Epithelial cell of esophagus (primary cell): ENCODE data around the gene HPS6.

Source experiments
- DNase-seq: peaks from one replicate; pipeline ENCODE4 v3.0.0; 2010; ENCODE audit warnings: low read depth
- H3K4me3 ChIP-seq: 2 replicates; pipeline ENCODE4 v1.5.1; 2011; ENCODE audit warnings: mild to moderate bottlenecking, low read length, control low read depth
- CTCF ChIP-seq: IDR thresholded peaks from 2 replicates; pipeline ENCODE4 v1.5.1; 2011; ENCODE audit warnings: low read depth, mild to moderate bottlenecking, low read length, control low read depth, inconsistent platforms; ENCODE audit not compliant: insufficient read depth; ENCODE audit errors: missing control alignments

HPS6 gene

GRCh38 chr10:102102421-102102820, 37.3 kb downstream of the HPS6 start:
- H3K4me3 ChIP-seq = no peak overlapping the region
- DNase-seq = no peak
- no peak for TF ChIP-seq CTCF

- no peak for DNase-seq
- no peak overlapping the region for H3K4me3 ChIP-seq
- no peak for TF ChIP-seq CTCF
Observed at GRCh38 chr10:102106998-102107397, 41.8 kb downstream of the HPS6 start.

- no peak for TF ChIP-seq CTCF
- DNase-seq = no peak
- no peak overlapping the region for H3K4me3 ChIP-seq
Observed at GRCh38 chr10:102109166-102110116, 44.3 kb downstream of the HPS6 start.

GRCh38 chr10:102111276-102111675, 46.1 kb downstream of the HPS6 start:
- H3K4me3 ChIP-seq = no peak overlapping the region
- no peak for DNase-seq
- no peak for TF ChIP-seq CTCF

- peak; percentile 21 for TF ChIP-seq CTCF
- no peak for DNase-seq
- peak overlapping the region; percentile 92 for H3K4me3 ChIP-seq
Observed at GRCh38 chr10:102112210-102112817, 47.2 kb downstream of the HPS6 start.

- H3K4me3 ChIP-seq = peak overlapping the region; percentile 92
- DNase-seq = peak; percentile 96
- no peak for TF ChIP-seq CTCF
Observed at GRCh38 chr10:102113261-102113955, 48.3 kb downstream of the HPS6 start.
